22Rv1 (cell line): Measurements from ENCODE around the gene SLC2A4RG.

ENCODE experiments used
- ZFX ChIP-seq: fragments of 450-650 bp; IDR thresholded peaks from 2 replicates; pipeline ENCODE4 v1.6.1; 2017; ENCODE audit warnings: antibody characterized with exemption, borderline replicate concordance
- TF ChIP-seq, protein P1 (sequence below): fragments of 450-650 bp; IDR thresholded peaks from 2 replicates; pipeline ENCODE4 v1.5.1; 2017; ENCODE audit warnings: mild to moderate bottlenecking

GRCh38 chr20:63714858-63715257, 24.7 kb upstream of the SLC2A4RG start:
- TF ChIP-seq, protein P1, sequence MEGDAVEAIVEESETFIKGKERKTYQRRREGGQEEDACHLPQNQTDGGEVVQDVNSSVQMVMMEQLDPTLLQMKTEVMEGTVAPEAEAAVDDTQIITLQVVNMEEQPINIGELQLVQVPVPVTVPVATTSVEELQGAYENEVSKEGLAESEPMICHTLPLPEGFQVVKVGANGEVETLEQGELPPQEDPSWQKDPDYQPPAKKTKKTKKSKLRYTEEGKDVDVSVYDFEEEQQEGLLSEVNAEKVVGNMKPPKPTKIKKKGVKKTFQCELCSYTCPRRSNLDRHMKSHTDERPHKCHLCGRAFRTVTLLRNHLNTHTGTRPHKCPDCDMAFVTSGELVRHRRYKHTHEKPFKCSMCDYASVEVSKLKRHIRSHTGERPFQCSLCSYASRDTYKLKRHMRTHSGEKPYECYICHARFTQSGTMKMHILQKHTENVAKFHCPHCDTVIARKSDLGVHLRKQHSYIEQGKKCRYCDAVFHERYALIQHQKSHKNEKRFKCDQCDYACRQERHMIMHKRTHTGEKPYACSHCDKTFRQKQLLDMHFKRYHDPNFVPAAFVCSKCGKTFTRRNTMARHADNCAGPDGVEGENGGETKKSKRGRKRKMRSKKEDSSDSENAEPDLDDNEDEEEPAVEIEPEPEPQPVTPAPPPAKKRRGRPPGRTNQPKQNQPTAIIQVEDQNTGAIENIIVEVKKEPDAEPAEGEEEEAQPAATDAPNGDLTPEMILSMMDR: no peak
- TF ChIP-seq ZFX: no peak
